ENCODE data around the gene GRIP2. TPM values are rescaled to one million over a fixed set of nuclear protein-coding genes. Genes with fewer than 3 reads are reported as not detected.

The GRIP2 gene
- total and polyA plus RNA-seq, 9 donors, result 1.1 to 19.4 (median 5.4) TPM

DNA sequence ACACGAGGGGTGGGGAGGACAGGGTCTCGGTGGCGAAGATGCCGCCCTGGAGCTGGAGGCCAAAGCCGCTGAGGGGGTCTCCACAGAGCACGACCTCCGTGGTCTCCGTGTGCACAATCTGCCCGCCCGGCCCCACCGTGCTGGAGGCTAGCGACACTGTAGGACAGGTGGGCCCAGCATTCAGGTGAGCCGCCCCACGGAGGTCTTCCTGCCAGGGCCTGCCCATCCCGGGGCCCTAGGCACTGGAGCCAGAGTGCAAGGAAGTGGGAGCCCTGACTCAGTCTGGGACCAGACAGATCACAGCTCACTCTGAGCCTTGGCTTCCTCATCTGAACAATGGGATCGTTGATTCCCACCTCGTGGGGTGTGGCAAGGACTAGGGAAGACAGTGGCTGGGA is 25.8 kb downstream of the GRIP2 start:
- intact Hi-C loops (cut with DNase I), result no loop called here
- TF ChIP-seq POLR2A (IDR thresholded peaks at IDR 0.05), result no peak
- TF ChIP-seq, protein P1, sequence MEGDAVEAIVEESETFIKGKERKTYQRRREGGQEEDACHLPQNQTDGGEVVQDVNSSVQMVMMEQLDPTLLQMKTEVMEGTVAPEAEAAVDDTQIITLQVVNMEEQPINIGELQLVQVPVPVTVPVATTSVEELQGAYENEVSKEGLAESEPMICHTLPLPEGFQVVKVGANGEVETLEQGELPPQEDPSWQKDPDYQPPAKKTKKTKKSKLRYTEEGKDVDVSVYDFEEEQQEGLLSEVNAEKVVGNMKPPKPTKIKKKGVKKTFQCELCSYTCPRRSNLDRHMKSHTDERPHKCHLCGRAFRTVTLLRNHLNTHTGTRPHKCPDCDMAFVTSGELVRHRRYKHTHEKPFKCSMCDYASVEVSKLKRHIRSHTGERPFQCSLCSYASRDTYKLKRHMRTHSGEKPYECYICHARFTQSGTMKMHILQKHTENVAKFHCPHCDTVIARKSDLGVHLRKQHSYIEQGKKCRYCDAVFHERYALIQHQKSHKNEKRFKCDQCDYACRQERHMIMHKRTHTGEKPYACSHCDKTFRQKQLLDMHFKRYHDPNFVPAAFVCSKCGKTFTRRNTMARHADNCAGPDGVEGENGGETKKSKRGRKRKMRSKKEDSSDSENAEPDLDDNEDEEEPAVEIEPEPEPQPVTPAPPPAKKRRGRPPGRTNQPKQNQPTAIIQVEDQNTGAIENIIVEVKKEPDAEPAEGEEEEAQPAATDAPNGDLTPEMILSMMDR (IDR thresholded peaks at IDR 0.05), result no peak
- TF ChIP-seq EP300 (IDR thresholded peaks at IDR 0.05), result no peak
- Histone ChIP-seq H3K9me3 (no peaks in the 10 kb centered on the region), H3K27me3 (no peaks in the 10 kb centered on the region), H3K36me3 (no peaks in the 10 kb centered on the region), H3K4me3 (no peak overlapping the region), H3K4me1 (ENCODE audit: insufficient read depth) (no peaks in the 10 kb centered on the region), H3K27ac (no peak overlapping the region)
- DNase-seq, result peak in 2 of 5 donors; percentile 9 to 23
- 89 to 92% (median 90%) methylated on average over 17 of the region's 17 CpGs for WGBS, 3 donors

DNA sequence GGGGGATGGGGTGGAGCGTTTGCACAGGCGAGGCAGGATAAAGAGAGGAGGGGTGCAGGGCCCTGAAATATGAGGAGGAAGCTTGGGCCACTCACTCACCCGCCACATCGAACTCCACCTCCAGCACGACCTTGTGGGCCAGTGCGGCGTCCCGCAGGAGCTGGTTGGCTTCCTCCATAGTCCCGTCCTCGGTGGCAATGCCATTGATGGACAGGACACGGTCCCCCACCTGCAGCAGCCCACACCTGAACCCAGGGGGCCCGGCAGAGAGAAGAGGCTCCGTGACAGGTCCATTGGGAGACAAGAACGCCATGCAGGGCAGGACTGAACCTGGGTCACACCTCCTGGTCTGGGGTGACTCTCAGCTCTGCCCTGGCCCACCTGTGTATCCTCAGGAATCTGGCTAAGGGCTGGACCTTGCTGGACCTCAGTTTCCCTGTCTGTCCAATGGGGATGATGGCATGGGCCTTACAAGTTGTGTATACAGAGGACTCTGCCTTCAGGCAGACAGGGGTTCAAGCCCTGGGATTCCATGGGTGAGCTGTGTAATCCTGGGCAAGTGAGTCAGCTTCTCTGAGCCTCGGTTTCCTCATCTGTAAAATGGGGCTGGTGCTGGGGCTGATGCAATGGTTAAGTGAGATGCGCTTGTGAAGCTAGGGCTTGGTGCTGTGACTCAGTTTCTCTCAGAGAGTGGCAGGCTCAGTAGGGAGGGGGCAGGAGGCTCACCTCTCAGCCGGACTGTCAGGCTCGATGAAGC is 26.4 kb downstream of the GRIP2 start:
- 76 to 82% (median 76%) methylated on average over 14 to 18 of the region's 18 CpGs for WGBS, 3 donors
- no peaks in the 10 kb centered on the region for H3K9me3 ChIP-seq
- no peak overlapping the region for H3K4me3 ChIP-seq
- no peaks in the 10 kb centered on the region for H3K4me1 ChIP-seq (ENCODE audit: insufficient read depth)
- no peak for TF ChIP-seq POLR2A (IDR thresholded peaks at IDR 0.05)
- H3K27me3 ChIP-seq, result no peaks in the 10 kb centered on the region
- DNase-seq, result peak in 3 of 5 donors; percentile 9 to 23 (median 14)
- intact Hi-C loops (cut with DNase I), result no loop called here
- H3K27ac ChIP-seq, result no peak overlapping the region
- H3K36me3 ChIP-seq, result no peaks in the 10 kb centered on the region

DNA sequence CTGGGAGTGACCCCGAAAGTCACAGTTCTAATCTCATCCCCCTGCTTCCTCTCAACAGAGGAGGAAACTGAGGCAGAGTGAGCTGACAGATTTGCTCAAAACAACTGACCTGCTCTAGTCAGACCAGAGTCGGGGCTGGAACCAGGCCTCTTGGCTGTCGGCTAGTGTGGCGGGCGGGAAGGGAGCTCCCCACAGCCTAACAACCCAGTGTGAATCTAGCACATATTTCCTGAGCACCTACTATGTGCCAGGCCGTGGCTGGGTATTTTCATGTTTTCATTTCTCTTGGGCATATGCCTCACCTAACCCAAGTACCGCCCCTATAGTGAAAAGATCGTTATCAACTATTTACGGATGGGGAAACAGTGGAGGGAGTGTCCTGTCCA is 27.2 kb downstream of the GRIP2 start:
- Histone ChIP-seq H3K9me3 (no peaks in the 10 kb centered on the region), H3K27ac (no peak overlapping the region), H3K4me1 (ENCODE audit: insufficient read depth) (no peaks in the 10 kb centered on the region), H3K36me3 (no peaks in the 10 kb centered on the region), H3K27me3 (no peaks in the 10 kb centered on the region), H3K4me3 (no peak overlapping the region)
- TF ChIP-seq POLR2A (IDR thresholded peaks at IDR 0.05) (no peak), EP300 (IDR thresholded peaks at IDR 0.05) (no peak)
- TF ChIP-seq, protein P1 (IDR thresholded peaks at IDR 0.05), result no peak
- 71 to 78% (median 73%) methylated on average over 9 of the region's 9 CpGs for WGBS, 3 donors
- peak in 1 of 5 donors; percentile 14 for DNase-seq
- intact Hi-C loops (cut with DNase I), result no loop called here

DNA sequence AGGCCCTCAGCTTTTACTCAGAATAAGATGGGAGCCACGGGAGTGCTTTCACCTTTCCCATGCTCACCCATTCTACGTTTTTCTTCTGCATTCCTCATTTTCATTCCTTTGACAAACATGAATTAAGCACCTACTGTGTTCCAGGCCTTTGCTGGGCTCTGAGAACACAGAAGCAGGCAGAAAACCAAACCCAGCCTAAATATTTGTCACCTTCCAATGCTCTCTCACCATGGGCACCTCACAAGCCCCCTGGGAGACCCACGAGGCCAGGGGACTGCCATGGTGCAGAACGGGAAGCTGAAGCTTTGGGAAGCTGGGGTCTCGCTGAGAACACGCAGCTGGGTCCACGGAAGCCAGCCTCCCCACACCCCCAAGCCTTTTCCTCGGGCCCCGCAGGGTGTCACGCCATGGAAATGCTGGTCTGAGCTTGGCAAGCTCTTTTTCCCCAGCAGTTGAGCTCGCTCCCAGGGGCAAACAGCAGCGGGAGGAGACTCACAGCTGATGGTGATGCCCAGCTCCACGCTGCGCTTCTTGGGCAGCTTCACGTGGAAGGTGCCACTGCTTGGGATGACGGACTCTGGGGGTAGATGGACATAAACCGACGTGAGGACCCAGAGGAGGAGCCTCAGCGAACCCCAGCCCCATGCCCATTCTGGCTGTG is 27.7 kb downstream of the GRIP2 start:
- no peaks in the 10 kb centered on the region for H3K9me3 ChIP-seq
- 78 to 83% (median 80%) methylated on average over 18 to 19 of the region's 19 CpGs for WGBS, 3 donors

More for the DNA sequence above, 27.7 kb downstream of the GRIP2 start:
- no peaks in the 10 kb centered on the region for H3K36me3 ChIP-seq
- no peak overlapping the region for H3K4me3 ChIP-seq
- intact Hi-C loops (cut with DNase I), result no loop called here
- H3K27ac ChIP-seq, result no peak overlapping the region
- DNase-seq, result peak in 3 of 5 donors; percentile 8 to 25 (median 16)
- no peaks in the 10 kb centered on the region for H3K4me1 ChIP-seq (ENCODE audit: insufficient read depth)
- H3K27me3 ChIP-seq, result no peaks in the 10 kb centered on the region
- TF ChIP-seq EP300 (IDR thresholded peaks at IDR 0.05) (no peak), POLR2A (IDR thresholded peaks at IDR 0.05) (no peak)
- TF ChIP-seq, protein P1 (IDR thresholded peaks at IDR 0.05), result no peak

All from ovary (tissue), 9 donors.